HL-60 (cell line): ENCODE measurements around the gene N4BP2L2.
A peak's percentile ranks its signal among the peaks of the same experiment; 100 is the strongest.

Source experiments
- DNase-seq, 2 experiments: peaks; one replicate each; pipeline ENCODE4 v3.0.0-alpha.2; 2010 to 2020; ENCODE audit warnings: low read depth in 1 of 2, low spot score in 1 of 2
- H3K27ac ChIP-seq: fragments of 250-450 bp; sonication (Bioruptor Pico); replicated peaks from 2 replicates; pipeline ENCODE4 v1.5.1; 2020; ENCODE audit warnings: mild to moderate bottlenecking, moderate library complexity
- H3K27me3 ChIP-seq: fragments of 250-450 bp; sonication (Bioruptor Pico); 2 replicates; pipeline ENCODE4 v1.5.1; 2021; ENCODE audit warnings: mild to moderate bottlenecking, moderate library complexity; ENCODE audit not compliant: insufficient read depth, poor library complexity, severe bottlenecking
- H3K4me3 ChIP-seq: replicated peaks from 2 replicates; pipeline ENCODE4 v1.5.1; 2011; ENCODE audit warnings: mild to moderate bottlenecking, control low read depth, low read length; ENCODE audit not compliant: insufficient read depth
- CTCF ChIP-seq: IDR thresholded peaks from one replicate; pipeline ENCODE4 v1.5.1; 2011; ENCODE audit warnings: low read length, control low read depth, inconsistent platforms; ENCODE audit not compliant: insufficient read depth
- GABPA ChIP-seq: IDR thresholded peaks from 2 replicates; pipeline ENCODE4 v1.6.1; 2012; ENCODE audit warnings: low read depth
- POLR2AphosphoS5 ChIP-seq: IDR thresholded peaks from 2 replicates; pipeline ENCODE4 v1.6.1; 2012; ENCODE audit warnings: low read depth
- REST ChIP-seq: IDR thresholded peaks from 2 replicates; pipeline ENCODE4 v1.6.1; 2012; ENCODE audit warnings: low read depth; ENCODE audit not compliant: insufficient replicate concordance
- SPI1 ChIP-seq: IDR thresholded peaks from 2 replicates; pipeline ENCODE4 v1.6.1; 2012; ENCODE audit warnings: low read depth, mild to moderate bottlenecking, borderline replicate concordance

The N4BP2L2 gene

GRCh38 chr13:32472194-32472621, 66.4 kb downstream of the N4BP2L2 start:
- no peak for DNase-seq
- Histone ChIP-seq H3K27ac (no peak overlapping the region), H3K27me3 (no peaks in the 10 kb centered on the region), H3K4me3 (no peak overlapping the region)
- TF ChIP-seq CTCF = no peak
- no peak for TF ChIP-seq GABPA
- TF ChIP-seq POLR2AphosphoS5 = no peak
- TF ChIP-seq SPI1 = no peak
- TF ChIP-seq REST = no peak

GRCh38 chr13:32471187-32471922, 67.2 kb downstream of the N4BP2L2 start:
- TF ChIP-seq POLR2AphosphoS5 (no peak), REST (no peak), GABPA (no peak), CTCF (no peak), SPI1 (no peak)
- Histone ChIP-seq H3K4me3 (no peak overlapping the region), H3K27ac (no peak overlapping the region), H3K27me3 (no peaks in the 10 kb centered on the region)
- no peak for DNase-seq

GRCh38 chr13:32468502-32469142, 70.0 kb downstream of the N4BP2L2 start:
- no peak for TF ChIP-seq SPI1
- no peak for TF ChIP-seq CTCF
- no peak for TF ChIP-seq GABPA
- no peak for TF ChIP-seq REST
- TF ChIP-seq POLR2AphosphoS5 = no peak
- no peak overlapping the region for H3K27ac ChIP-seq
- no peak overlapping the region for H3K4me3 ChIP-seq
- DNase-seq = peak in 1 of 2 experiments; percentile 40
- H3K27me3 ChIP-seq = no peaks in the 10 kb centered on the region
